ENCODE results near the gene BIRC2. TPM values are rescaled to one million over a fixed set of nuclear protein-coding genes. Genes with fewer than 3 reads are reported as not detected.

BIRC2 gene
- total RNA-seq, 1 donor: 108 TPM

DNA sequence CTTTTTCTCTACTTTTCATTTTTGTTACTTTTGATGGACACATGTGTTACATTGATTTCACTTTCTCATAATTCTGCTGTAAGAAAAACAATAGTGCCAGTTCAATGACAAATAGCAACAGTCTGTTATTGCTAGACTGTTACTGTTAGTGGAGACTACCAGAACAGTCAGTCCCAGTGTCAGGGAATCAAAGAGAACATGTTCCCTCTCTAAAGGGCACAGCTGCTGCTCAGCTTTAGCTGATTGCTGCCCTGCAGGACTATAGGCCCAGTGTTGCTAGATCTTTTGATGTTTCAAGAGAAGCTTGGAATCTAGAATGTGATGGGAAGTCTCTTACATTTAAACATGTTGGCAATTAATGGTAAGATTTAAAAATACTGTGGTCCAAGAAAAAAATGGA lies 26.3 kb upstream of the BIRC2 start:
- DNase-seq (ENCODE audit: low read depth): no peak
- no peak overlapping the region for H3K4me3 ChIP-seq (ENCODE audit: low read depth, low read length)
- no peak for TF ChIP-seq CTCF (IDR thresholded peaks at IDR 0.05; ENCODE audit: insufficient read depth, low read depth, low read length)

- no peak for DNase-seq (ENCODE audit: low read depth)
- no peak for TF ChIP-seq CTCF (IDR thresholded peaks at IDR 0.05; ENCODE audit: insufficient read depth, low read depth, low read length)
- H3K4me3 ChIP-seq (ENCODE audit: low read depth, low read length): no peak overlapping the region
These were observed 24.5 kb upstream of the BIRC2 start for GRCh38 chr11:102322560-102322959.

DNA sequence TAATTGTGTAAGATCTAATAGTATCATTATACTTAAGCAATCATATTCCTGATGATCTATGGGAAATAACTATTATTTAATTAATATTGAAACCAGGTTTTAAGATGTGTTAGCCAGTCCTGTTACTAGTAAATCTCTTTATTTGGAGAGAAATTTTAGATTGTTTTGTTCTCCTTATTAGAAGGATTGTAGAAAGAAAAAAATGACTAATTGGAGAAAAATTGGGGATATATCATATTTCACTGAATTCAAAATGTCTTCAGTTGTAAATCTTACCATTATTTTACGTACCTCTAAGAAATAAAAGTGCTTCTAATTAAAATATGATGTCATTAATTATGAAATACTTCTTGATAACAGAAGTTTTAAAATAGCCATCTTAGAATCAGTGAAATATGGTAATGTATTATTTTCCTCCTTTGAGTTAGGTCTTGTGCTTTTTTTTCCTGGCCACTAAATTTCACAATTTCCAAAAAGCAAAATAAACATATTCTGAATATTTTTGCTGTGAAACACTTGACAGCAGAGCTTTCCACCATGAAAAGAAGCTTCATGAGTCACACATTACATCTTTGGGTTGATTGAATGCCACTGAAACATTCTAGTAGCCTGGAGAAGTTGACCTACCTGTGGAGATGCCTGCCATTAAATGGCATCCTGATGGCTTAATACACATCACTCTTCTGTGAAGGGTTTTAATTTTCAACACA lies 23.3 kb upstream of the BIRC2 start:
- H3K4me3 ChIP-seq (ENCODE audit: low read depth, low read length): no peak overlapping the region
- DNase-seq (ENCODE audit: low read depth): peak; percentile 62
- TF ChIP-seq CTCF (IDR thresholded peaks at IDR 0.05; ENCODE audit: insufficient read depth, low read depth, low read length): no peak

DNA sequence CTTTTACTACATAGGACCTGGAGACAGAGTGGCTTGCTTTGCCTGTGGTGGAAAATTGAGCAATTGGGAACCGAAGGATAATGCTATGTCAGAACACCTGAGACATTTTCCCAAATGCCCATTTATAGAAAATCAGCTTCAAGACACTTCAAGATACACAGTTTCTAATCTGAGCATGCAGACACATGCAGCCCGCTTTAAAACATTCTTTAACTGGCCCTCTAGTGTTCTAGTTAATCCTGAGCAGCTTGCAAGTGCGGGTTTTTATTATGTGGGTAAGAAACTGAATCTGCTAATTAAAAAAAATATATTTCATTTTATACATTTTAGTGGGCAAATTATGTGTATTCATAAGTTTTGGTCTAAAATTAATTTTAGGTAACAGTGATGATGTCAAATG lies 21.9 kb upstream of the BIRC2 start:
- H3K4me3 ChIP-seq (ENCODE audit: low read depth, low read length): no peak overlapping the region
- no peak for TF ChIP-seq CTCF (IDR thresholded peaks at IDR 0.05; ENCODE audit: insufficient read depth, low read depth, low read length)
- DNase-seq (ENCODE audit: low read depth): no peak

- H3K4me3 ChIP-seq (ENCODE audit: low read depth, low read length): no peak overlapping the region
- no peak for DNase-seq (ENCODE audit: low read depth)
- TF ChIP-seq CTCF (IDR thresholded peaks at IDR 0.05; ENCODE audit: insufficient read depth, low read depth, low read length): no peak
These were observed 18.3 kb upstream of the BIRC2 start for GRCh38 chr11:102328748-102329147.

- DNase-seq (ENCODE audit: low read depth): no peak
- TF ChIP-seq CTCF (IDR thresholded peaks at IDR 0.05; ENCODE audit: insufficient read depth, low read depth, low read length): no peak
- no peak overlapping the region for H3K4me3 ChIP-seq (ENCODE audit: low read depth, low read length)
These were observed 16.8 kb upstream of the BIRC2 start for GRCh38 chr11:102330231-102330630.

DNA sequence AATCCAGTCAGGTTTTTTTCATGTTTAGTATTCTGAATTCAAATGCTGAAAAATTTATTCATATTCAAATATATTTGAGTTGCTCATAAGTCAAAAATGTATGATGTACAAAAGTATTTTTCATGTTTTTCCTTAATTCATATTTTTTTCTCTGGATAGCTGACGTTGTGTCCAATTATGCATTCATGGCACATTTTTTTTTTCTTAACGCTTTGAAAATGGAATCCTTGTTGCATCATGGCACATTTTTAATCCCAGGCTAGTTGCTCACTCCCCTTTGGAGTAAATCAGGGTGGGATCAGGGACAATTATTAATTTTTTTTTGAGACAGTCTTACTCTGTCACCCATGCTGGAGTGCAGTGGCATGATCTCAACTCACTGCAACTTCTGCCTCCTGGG lies 15.7 kb upstream of the BIRC2 start:
- no peak for DNase-seq (ENCODE audit: low read depth)
- no peak overlapping the region for H3K4me3 ChIP-seq (ENCODE audit: low read depth, low read length)
- TF ChIP-seq CTCF (IDR thresholded peaks at IDR 0.05; ENCODE audit: insufficient read depth, low read depth, low read length): no peak

All from fibroblast of villous mesenchyme (primary cell).